Endodermal cell (in vitro differentiated cells): ENCODE measurements around the gene FAAP20. TPM values are rescaled to one million over a fixed set of nuclear protein-coding genes. Genes with fewer than 3 reads are reported as not detected.

Source experiments
- DNase-seq: peaks from one replicate; pipeline ENCODE4 v3.0.0-alpha.2; 2017
- H3K27ac ChIP-seq: 2 replicates; pipeline ENCODE4 v1.5.1; 2013; ENCODE audit warnings: mild to moderate bottlenecking, low read depth, low read length, moderate library complexity
- H3K27me3 ChIP-seq: 2 replicates; pipeline ENCODE4 v1.6.1; 2013; ENCODE audit warnings: mild to moderate bottlenecking, low read length, moderate library complexity; ENCODE audit not compliant: insufficient read depth, control insufficient read depth, poor library complexity, severe bottlenecking
- H3K36me3 ChIP-seq: 2 replicates; pipeline ENCODE4 v1.7.0; 2013; ENCODE audit warnings: mild to moderate bottlenecking, low read length, moderate library complexity; ENCODE audit not compliant: control insufficient read depth, insufficient read depth
- H3K4me1 ChIP-seq: one replicate; pipeline ENCODE4 v1.7.0; 2013; ENCODE audit warnings: low read length; ENCODE audit not compliant: control insufficient read depth, insufficient read depth
- H3K4me3 ChIP-seq: 2 replicates; pipeline ENCODE4 v1.5.1; 2013; ENCODE audit warnings: mild to moderate bottlenecking, low read length, moderate library complexity
- H3K9ac ChIP-seq: 2 replicates; pipeline ENCODE4 v1.6.1; 2013; ENCODE audit warnings: mild to moderate bottlenecking, low read length, moderate library complexity; ENCODE audit not compliant: poor library complexity, severe bottlenecking; ENCODE audit errors: extremely low read depth
- H3K9me3 ChIP-seq: 2 replicates; pipeline ENCODE4 v1.6.1; 2013; ENCODE audit warnings: mild to moderate bottlenecking, low read length, moderate library complexity; ENCODE audit not compliant: control insufficient read depth
- H3K27ac Mint-ChIP-seq: 2 replicates; pipeline ENCODE4 v1.8.0; 2020; ENCODE audit warnings: mixed read lengths
- H3K27me3 Mint-ChIP-seq: 2 replicates; pipeline ENCODE4 v1.8.0; 2021; ENCODE audit warnings: mild to moderate bottlenecking, mixed read lengths; ENCODE audit not compliant: insufficient read depth
- H3K36me3 Mint-ChIP-seq: 2 replicates; pipeline ENCODE4 v1.8.0; 2020; ENCODE audit warnings: low read depth, mixed read lengths
- H3K4me1 Mint-ChIP-seq: 2 replicates; pipeline ENCODE4 v1.8.0; 2020; ENCODE audit warnings: mixed read lengths
- H3K4me3 Mint-ChIP-seq: 2 replicates; pipeline ENCODE4 v1.8.0; 2020; ENCODE audit warnings: mild to moderate bottlenecking, moderate library complexity, mixed read lengths
- H3K9me3 Mint-ChIP-seq: 2 replicates; pipeline ENCODE4 v1.8.0; 2020; ENCODE audit warnings: mild to moderate bottlenecking, mixed read lengths
- CTCF ChIP-seq: fragments of 200-600 bp; sonication (generic); conservative IDR thresholded peaks from 2 replicates; pipeline ENCODE4 v1.5.0; 2021; ENCODE audit warnings: antibody characterized with exemption, mild to moderate bottlenecking
- WGBS, 2 experiments: methylation state at CpG; one replicate each; pipeline versions ENCODE4 v1.1.5 to v1.1.7; 2013; ENCODE audit warnings: missing lambda C conversion rate in 2 of 2, mixed read lengths in 1 of 2; ENCODE audit not compliant: insufficient coverage in 1 of 2, insufficient read length in 1 of 2; 5-methylcytosine and 5-hydroxymethylcytosine counted together
- total RNA-seq, 2 donors: library from RNA; stranded (reverse); fragmentation: NEBNext Ultra II Directional in 1 of 2; extraction: Animal tissue kit (Norgen Biotek cat#: 25700) in 1 of 2; gene quantifications; 2 replicates in 1 of 2; 3 replicates in 1 of 2; pipeline ENCODE4 v1.2.1, GENCODE V29; 2021

FAAP20 gene
- total RNA-seq, 2 donors from 2014 or later, result 126 to 154 TPM

GRCh38 chr1:2166254-2166653, 28.3 kb downstream of the FAAP20 start:
- Histone ChIP-seq H3K9ac (no peak overlapping the region), H3K9me3 (no peaks in the 10 kb centered on the region), H3K27ac (no peak overlapping the region), H3K4me3 (no peak overlapping the region), H3K4me1 (no peaks in the 10 kb centered on the region), H3K27me3 (no peaks in the 10 kb centered on the region), H3K36me3 (peaks cover 4% of the 10 kb centered on the region)
- 92 to 100% methylated on average over 10 to 14 of the region's 14 CpGs for WGBS, 2 experiments
- no peak overlapping the region for H3K4me3 Mint-ChIP-seq
- H3K36me3 Mint-ChIP-seq, result peaks cover 46% of the 10 kb centered on the region
- DNase-seq, result no peak
- H3K27me3 Mint-ChIP-seq, result no peaks in the 10 kb centered on the region
- TF ChIP-seq CTCF, result no peak
- peaks cover 11% of the 10 kb centered on the region for H3K9me3 Mint-ChIP-seq
- no peak overlapping the region for H3K27ac Mint-ChIP-seq
- H3K4me1 Mint-ChIP-seq, result no peaks in the 10 kb centered on the region

GRCh38 chr1:2165646-2166045, 28.9 kb downstream of the FAAP20 start:
- H3K4me3 ChIP-seq, result no peak overlapping the region
- Mint-ChIP-seq H3K4me1 (no peaks in the 10 kb centered on the region), H3K36me3 (peaks cover 43% of the 10 kb centered on the region), H3K27me3 (no peaks in the 10 kb centered on the region), H3K27ac (no peak overlapping the region), H3K4me3 (no peak overlapping the region), H3K9me3 (peaks cover 11% of the 10 kb centered on the region)
- no peak overlapping the region for H3K27ac ChIP-seq
- H3K27me3 ChIP-seq, result no peaks in the 10 kb centered on the region
- DNase-seq, result peak; percentile 77
- WGBS, 2 experiments, result 90 to 92% methylated on average over 6 to 19 of the region's 19 CpGs
- no peaks in the 10 kb centered on the region for H3K9me3 ChIP-seq
- H3K4me1 ChIP-seq, result no peaks in the 10 kb centered on the region
- H3K9ac ChIP-seq, result no peak overlapping the region
- H3K36me3 ChIP-seq, result peaks cover 4% of the 10 kb centered on the region
- TF ChIP-seq CTCF, result no peak

GRCh38 chr1:2163205-2163604, 31.4 kb downstream of the FAAP20 start:
- Mint-ChIP-seq H3K4me1 (no peaks in the 10 kb centered on the region), H3K27ac (no peak overlapping the region)

More at GRCh38 chr1:2163205-2163604, 31.4 kb downstream of the FAAP20 start:
- no peak overlapping the region for H3K4me3 ChIP-seq
- no peaks in the 10 kb centered on the region for H3K27me3 ChIP-seq
- no peak for DNase-seq
- Mint-ChIP-seq H3K36me3 (peaks cover 51% of the 10 kb centered on the region), H3K27me3 (no peaks in the 10 kb centered on the region), H3K9me3 (peaks cover 11% of the 10 kb centered on the region), H3K4me3 (no peak overlapping the region)
- peaks cover 4% of the 10 kb centered on the region for H3K36me3 ChIP-seq
- WGBS, 2 experiments, result 94 to 96% methylated on average over 6 to 7 of the region's 7 CpGs
- no peaks in the 10 kb centered on the region for H3K4me1 ChIP-seq
- no peak for TF ChIP-seq CTCF
- H3K27ac ChIP-seq, result no peak overlapping the region
- H3K9ac ChIP-seq, result no peak overlapping the region
- H3K9me3 ChIP-seq, result no peaks in the 10 kb centered on the region
